SW480 (cell line): Measurements from ENCODE around the gene TBC1D4.
A peak's percentile ranks its signal among the peaks of the same experiment; 100 is the strongest.

Experiments
- DNase-seq: peaks from one replicate; pipeline ENCODE4 v3.0.0-alpha.2; 2016; ENCODE audit warnings: low spot score

TBC1D4 gene

DNA sequence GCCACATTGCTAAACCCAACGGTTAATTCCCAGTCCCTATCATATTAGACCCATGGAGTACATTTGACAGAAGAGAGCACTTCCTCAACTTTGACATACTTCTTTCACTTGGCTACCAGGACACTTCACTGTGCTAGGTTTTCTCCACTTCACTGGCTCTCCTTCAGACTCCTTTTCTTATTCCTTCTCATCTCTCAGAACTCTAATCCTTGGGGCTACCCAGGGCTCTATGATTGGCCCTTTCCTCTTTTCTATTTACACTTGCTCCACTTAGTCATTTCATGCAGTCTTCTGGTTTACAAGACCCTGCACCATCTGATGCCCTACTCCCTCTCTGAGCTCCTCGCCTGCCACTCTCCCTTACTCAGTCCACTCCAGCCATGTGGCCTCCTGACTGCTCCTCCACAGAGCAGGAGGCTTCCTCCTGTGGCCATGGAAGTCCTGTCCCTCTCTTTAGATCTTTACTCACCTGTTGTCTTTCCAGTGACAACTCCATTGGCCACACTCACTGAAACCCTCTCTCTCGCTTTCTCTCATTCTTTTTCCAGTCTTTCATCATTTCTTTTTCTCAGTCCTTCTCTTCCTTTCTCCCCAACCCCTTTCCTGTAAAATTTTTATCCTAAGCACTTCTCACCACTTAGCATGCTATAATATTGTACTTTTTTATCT is 90.4 kb downstream of the TBC1D4 start:
- no peak for DNase-seq

DNA sequence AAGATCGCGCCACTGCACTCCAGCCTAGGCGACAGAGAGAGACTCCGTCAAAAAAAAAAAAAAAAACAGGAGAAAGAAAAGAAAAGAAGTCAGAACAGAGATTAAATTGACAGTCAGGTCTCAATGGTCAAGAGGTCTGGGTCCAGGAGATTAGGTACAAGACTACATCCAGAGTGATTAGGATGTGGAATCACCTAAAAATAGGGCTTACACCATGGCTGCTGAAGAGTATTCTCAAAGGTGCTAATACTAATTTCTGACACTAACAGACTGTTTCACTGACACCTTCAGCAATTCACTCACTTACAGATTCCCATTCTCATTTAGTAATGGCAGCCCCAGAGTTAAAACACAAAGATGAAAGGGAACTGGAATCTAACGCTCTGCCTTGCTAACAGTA is 91.7 kb downstream of the TBC1D4 start:
- no peak for DNase-seq

GRCh38 chr13:75385708-75386083 is 96.3 kb downstream of the TBC1D4 start:
- DNase-seq: no peak

DNA sequence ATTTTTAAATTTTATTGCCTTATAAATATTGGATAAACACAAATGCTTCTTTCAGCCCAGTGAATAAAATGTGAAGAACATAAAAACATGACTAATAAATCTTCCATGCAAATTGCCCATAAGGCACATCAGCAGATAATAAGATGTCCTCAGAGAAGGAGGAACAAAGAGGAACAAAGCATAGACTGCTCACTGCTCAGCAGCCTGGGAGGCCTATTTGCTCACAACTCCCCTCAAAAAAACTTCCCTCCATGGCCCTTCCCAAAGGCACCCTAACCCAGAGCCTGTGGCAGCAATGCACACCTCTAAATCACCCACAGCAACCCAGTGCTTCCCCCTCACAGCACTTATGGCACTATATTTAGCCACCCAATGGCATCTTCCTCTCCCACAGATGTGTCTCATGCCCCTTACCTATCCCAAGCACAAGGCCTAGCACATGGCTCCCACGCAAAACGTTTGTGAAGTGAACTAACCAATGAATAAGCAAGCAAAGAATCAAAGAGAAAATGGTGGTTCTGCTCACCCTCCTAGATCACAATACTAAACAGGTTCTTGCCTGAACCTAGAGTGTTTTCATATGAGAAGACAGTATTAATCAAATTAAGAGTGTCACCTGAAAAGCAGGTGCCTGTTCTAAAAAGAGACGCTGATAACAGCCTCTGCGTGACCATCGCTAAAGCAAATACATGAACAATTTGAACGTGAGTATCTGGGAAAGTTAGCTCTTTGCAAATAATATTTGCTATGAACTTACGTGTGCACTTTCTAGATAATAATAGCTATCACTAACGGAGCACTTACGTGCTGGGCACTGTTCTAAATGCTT is 96.9 kb downstream of the TBC1D4 start:
- no peak for DNase-seq

DNA sequence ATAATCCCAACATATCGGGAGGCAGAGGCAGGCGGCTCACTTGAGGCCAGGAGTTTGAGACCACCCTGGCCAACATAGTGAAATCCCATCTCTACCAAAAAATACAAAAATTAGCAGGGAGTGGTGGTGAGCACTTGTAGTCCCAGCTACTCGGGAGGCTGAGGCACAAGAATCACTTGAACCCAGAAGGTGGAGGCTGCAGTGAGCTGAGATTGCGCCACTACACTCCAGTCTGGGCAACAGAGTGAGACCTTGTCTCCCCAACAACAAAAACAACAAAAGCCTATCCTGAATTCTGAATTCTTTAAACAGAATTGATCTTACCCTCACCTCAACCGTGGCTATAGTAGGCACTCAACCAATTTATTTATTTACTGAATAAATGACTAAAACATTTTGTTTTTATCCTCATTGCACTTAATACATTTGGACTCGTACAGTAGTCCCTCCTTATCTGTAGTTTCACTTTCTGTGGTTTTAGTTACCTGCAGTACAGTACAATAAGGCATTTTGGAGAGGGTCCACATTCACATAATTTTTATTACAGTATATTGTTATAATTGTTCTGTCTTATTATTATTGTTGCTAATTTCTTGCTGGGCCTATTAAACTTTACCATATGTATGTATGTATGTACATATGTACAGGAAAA is 98.8 kb downstream of the TBC1D4 start:
- no peak for DNase-seq

DNA sequence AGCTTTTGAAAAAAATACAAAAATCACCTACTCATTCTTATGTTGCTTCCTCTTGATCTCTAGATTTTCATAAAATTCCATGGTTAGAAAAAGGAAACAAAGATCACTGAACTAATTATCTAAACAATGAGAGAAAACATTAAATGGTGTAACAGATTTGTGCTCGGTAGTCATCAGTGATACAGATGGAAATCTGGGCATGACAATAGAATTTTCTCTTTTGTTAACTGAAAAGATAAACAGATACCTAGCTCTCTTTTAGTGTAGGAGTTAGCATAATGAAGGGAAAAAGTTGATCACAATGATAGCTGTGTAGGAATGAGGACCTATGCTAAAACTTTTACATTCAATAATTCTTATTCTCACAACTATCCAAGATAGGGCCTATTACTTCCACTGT is 103.7 kb downstream of the TBC1D4 start:
- DNase-seq: no peak

GRCh38 chr13:75376792-75377402 is 105.1 kb downstream of the TBC1D4 start:
- DNase-seq: no peak

GRCh38 chr13:75375329-75375728 is 106.6 kb downstream of the TBC1D4 start:
- DNase-seq: no peak

DNA sequence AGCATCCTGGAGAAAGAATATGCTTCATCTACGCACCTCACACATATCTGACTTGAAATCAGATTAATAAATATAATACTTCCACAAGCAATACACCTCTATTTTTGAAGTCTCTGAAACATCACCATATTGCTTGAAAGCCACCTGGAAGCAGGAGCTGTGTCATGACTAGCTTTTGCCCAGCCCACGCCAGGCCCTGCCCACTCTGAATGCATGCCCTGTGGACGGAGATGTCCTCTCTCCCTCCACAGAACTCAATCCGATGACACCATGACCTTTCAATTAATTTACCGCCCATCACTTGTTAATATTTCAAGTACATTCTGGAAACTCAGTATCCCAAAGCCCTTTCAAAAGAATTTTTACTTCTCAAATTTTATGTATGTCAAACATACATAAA is 108.0 kb downstream of the TBC1D4 start:
- no peak for DNase-seq

DNA sequence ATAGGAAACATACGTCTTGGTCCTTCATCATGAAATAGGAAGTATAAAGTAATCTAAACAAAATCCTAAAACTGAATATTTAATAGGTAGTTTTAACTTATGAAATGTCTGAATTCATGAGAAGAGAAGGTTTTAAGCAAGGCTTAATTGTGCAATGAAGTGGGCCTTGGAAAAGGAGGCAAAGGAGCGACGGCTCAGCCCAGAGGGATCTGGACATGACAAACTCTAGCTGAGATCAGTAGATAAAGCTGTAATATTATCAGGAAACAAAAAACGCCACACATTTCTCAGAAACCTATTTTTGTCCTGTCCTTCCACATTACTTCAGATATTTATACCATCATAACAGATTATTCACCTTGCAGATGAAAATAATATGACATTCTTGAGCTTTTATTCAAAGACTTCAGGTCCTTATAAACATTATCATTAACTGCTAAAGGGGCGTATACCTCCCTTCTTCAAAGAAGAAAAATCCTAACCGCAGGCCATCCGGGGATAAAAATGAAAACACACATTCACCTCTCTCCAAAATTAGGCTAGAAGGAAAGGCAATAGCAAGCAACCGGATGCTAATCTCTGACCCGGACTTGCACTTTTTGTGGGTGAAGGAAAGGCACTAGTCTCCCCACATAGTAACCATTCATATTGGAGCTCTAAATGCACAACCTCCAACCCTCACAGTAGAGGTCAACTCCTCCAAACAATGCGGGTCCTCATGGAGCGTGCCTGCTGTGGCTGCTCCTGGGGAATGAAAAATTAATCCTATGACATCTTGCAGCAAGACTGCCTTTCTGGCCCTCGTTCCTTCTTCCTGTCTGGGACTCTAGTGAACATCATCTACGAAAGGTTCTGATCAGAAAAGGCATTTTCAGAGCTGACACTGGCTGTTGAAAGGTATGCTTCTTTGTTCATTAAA is 108.8 kb downstream of the TBC1D4 start:
- DNase-seq: no peak

DNA sequence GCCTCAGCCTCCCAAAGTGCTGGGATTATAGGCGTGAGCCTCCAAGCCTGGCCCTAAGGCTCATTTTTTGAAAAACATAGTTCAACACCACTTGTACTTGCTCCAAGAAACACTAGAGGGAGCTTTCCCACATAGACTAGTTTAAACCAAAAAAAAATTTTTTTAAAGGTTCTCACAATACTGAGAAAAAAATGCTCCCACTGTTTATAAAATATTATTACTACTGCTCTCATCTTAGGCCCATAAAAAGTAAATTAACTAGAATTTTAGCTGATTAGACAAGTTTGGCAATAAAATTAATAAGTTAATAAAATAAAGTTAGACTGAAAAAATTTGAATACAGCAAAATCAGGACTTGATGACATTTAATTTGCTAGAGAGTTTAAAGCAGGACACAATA is 109.5 kb downstream of the TBC1D4 start:
- peak; percentile 35 for DNase-seq

- no peak for DNase-seq
Measured at GRCh38 chr13:75371203-75371602, 110.8 kb downstream of the TBC1D4 start.

DNA sequence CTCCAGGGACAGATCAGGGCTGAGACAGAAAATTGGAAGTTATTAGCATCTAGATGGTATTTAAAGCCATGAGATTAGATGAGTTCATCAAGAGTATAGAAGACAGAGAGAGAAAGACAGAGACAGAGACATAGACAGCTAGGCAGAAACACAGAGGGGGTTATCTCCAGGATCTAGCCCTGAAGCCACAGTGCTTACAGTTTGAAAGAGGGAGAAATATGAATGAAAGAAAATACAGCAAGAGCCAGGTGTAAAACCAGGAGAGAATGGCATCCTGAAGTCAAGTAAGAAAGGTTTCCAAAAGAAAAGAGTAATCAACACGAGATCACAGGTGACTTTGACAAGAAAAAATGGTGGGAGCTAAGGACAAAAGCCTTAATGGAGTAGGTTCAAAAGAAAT is 111.2 kb downstream of the TBC1D4 start:
- no peak for DNase-seq

- no peak for DNase-seq
Measured at GRCh38 chr13:75369981-75370380, 112.0 kb downstream of the TBC1D4 start.

DNA sequence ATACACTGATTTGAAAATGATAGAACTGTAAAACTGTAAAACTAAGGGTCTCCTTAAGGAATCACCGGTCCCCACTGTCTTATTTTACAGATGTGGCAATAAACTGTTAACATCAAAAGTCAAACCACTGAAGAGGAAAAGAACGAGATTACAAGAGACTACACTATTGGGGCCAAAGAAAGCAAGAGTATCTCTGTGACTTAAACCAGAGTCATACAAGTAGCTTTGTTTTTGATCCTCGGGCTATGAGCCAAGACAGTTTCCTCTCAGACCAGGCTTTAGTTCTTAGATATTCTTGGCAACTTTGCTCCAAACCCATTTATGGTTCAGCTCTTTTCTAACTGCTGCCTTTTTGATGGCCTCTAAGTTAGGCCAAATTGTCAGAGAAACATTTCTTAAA is 113.8 kb downstream of the TBC1D4 start:
- no peak for DNase-seq

- no peak for DNase-seq
Measured at GRCh38 chr13:75366380-75367280, 115.3 kb downstream of the TBC1D4 start.

DNA sequence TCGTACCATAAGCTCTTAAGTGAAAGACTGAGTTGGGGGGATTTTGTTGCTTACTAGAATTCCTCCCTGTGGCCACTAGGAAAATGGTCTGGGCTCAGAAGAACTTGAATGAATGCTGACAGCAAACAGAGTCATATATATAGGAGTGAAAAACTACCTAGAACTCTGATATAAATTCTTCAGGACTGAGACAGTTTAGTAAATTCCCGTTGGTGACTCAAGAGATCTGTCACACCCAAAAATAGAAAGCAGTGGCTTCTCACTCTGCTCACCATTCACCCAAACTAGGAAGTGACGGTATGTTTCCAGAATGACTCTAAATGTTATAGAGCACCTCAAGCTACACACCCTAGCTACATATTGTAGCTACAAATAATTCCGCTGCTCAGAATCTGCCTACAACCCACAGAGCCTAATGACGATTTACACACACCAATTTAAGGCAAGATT is 116.2 kb downstream of the TBC1D4 start:
- no peak for DNase-seq

DNA sequence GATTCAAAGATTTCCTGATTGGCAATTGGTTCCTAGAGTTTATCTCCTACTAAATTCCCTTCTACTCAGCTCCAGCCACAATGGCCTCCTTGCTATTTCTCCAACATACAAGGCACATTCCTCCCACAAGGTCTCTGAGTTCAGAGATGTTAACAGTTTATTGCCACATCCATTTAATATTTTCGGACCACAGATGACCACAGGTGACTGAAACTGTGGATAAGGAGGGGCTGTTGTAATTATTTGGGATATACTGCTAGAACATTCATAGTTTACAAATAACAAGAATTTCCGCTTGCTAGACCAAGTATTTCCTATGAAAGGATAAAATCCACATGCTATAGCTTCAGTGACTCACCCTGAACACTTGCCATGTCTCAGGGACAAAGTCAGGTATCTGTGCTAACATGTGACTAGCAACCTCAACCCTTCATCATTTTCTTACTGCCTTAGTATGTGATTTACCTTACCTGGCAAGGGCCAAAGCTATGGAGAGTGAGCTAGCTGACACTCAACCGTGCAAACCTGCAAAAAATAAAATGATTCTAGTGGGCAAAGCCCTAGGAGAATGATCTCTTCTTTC is 117.7 kb downstream of the TBC1D4 start:
- DNase-seq: no peak

DNA sequence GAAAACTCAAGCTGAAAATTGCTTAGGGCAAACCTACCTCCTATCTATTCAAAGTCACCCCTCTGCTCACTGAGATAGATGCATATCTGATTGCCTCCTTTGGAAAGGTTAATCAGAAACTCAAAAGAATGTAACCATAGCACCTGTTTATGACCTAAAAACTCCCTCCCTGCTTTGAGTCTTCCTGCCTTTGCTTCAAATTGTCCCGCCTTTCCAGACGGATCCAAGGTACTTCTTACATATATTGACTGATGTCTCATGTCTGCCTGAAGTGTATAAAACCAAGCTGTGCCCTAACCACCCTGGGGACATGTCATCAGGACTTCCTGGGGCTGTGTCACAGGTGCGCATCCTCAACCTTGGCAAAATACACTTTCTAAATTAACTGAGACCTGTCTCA is 118.6 kb downstream of the TBC1D4 start:
- DNase-seq: no peak

DNA sequence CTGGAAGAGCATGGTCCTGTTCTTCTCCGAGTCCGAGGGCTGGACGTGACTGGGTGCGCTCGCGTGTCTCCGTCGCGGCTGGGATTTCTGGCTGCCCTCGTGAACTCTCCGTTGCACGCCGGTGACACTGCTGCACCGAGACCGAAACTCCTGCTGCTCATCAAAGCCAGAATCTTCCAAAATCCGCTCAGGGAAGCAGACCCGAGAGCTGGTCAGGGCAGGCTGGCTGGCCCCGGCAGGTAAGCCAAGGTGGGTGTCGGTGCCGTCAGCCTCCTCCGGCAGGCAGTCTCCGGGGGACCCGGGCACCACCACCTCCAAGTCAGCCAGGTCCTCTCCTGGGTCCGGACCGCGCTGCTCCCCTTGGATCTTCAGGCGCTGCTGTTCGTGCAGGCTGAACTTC is 119.9 kb downstream of the TBC1D4 start:
- no peak for DNase-seq
